Subcutaneous abdominal adipose tissue (tissue), 5 donors: Measurements from ENCODE around the gene TTF2.
"Not testable (repeated sequence)": the region's sequence is repeated elsewhere in the genome, so short reads cannot be mapped to it uniquely, and the experiment has no call there.

ENCODE experiments used
- H3K27ac ChIP-seq: one replicate; pipeline ENCODE4 v1.7.0; 2013; ENCODE audit warnings: low read depth, mild to moderate bottlenecking, inconsistent platforms, low read length, moderate library complexity
- H3K27me3 ChIP-seq, 5 donors: one replicate each; pipeline ENCODE4 v1.7.0; 2013; ENCODE audit warnings: low read length in 5 of 5, inconsistent platforms in 1 of 5; ENCODE audit not compliant: control insufficient read depth in 5 of 5, insufficient read depth in 4 of 5
- H3K36me3 ChIP-seq, 5 donors: one replicate each; pipeline ENCODE4 v1.7.0; 2013; ENCODE audit warnings: low read length in 5 of 5; ENCODE audit not compliant: control insufficient read depth in 5 of 5, insufficient read depth in 5 of 5
- H3K4me1 ChIP-seq, 5 donors: one replicate each; pipeline ENCODE4 v1.7.0; 2013; ENCODE audit warnings: low read length in 5 of 5, mild to moderate bottlenecking in 3 of 5, moderate library complexity in 1 of 5; ENCODE audit not compliant: control insufficient read depth in 5 of 5, insufficient read depth in 5 of 5
- H3K4me3 ChIP-seq, 5 donors: one replicate each; pipeline ENCODE4 v1.7.0; 2013; ENCODE audit warnings: low read length in 5 of 5, low read depth in 1 of 5
- H3K9ac ChIP-seq, 5 donors: one replicate each; pipeline ENCODE4 v1.7.0; 2013; ENCODE audit warnings: low read length in 5 of 5, mild to moderate bottlenecking in 4 of 5, moderate library complexity in 3 of 5
- H3K9me3 ChIP-seq, 5 donors: one replicate each; pipeline ENCODE4 v1.7.0; 2013; ENCODE audit warnings: low read length in 5 of 5; ENCODE audit not compliant: control insufficient read depth in 5 of 5
- donor health status: healthy.
- donor health status: healthy.
- donor health status: healthy.
- donor health status: healthy.
- donor health status: healthy.

TTF2 gene

GRCh38 chr1:117142200-117142599, 82.1 kb downstream of the TTF2 start:
- Histone ChIP-seq H3K36me3 (no peaks in the 10 kb centered on the region), H3K27me3 (peaks cover 0 to 4% (median 0%) of the 10 kb centered on the region in 5 donors), H3K4me3 (no peak overlapping the region), H3K9me3 (no peaks in the 10 kb centered on the region), H3K9ac (no peak overlapping the region), H3K27ac (no peak overlapping the region), H3K4me1 (no peaks in the 10 kb centered on the region)

- no peak overlapping the region for H3K4me3 ChIP-seq
- peaks cover 0 to 4% (median 0%) of the 10 kb centered on the region in 5 donors for H3K27me3 ChIP-seq
- no peaks in the 10 kb centered on the region for H3K36me3 ChIP-seq
- H3K4me1 ChIP-seq, result no peaks in the 10 kb centered on the region
- H3K27ac ChIP-seq, result no peak overlapping the region
- no peak overlapping the region for H3K9ac ChIP-seq
- H3K9me3 ChIP-seq, result no peaks in the 10 kb centered on the region
These were observed 83.0 kb downstream of the TTF2 start for GRCh38 chr1:117143172-117143571.

GRCh38 chr1:117143871-117144270, 83.7 kb downstream of the TTF2 start:
- Histone ChIP-seq H3K4me1 (no peaks in the 10 kb centered on the region), H3K4me3 (no peak overlapping the region), H3K27me3 (peaks cover 0 to 4% (median 0%) of the 10 kb centered on the region in 5 donors), H3K9ac (no peak overlapping the region), H3K9me3 (no peaks in the 10 kb centered on the region), H3K36me3 (no peaks in the 10 kb centered on the region), H3K27ac (no peak overlapping the region)

GRCh38 chr1:117146072-117146471, 85.9 kb downstream of the TTF2 start:
- no peaks in the 10 kb centered on the region for H3K4me1 ChIP-seq
- H3K36me3 ChIP-seq, result no peaks in the 10 kb centered on the region
- no peak overlapping the region for H3K9ac ChIP-seq
- H3K27me3 ChIP-seq, result peaks cover 0 to 4% (median 0%) of the 10 kb centered on the region in 5 donors
- H3K4me3 ChIP-seq, result no peak overlapping the region
- no peaks in the 10 kb centered on the region for H3K9me3 ChIP-seq
- no peak overlapping the region for H3K27ac ChIP-seq

- no peaks in the 10 kb centered on the region for H3K9me3 ChIP-seq
- no peaks in the 10 kb centered on the region for H3K36me3 ChIP-seq
- H3K4me1 ChIP-seq, result no peaks in the 10 kb centered on the region
- no peak overlapping the region for H3K4me3 ChIP-seq
- H3K9ac ChIP-seq, result no peak overlapping the region
- no peak overlapping the region for H3K27ac ChIP-seq
- peaks cover 0 to 4% (median 0%) of the 10 kb centered on the region in 5 donors for H3K27me3 ChIP-seq
These were observed 86.6 kb downstream of the TTF2 start for GRCh38 chr1:117146575-117147340.

GRCh38 chr1:117147341-117147831, 87.3 kb downstream of the TTF2 start:
- H3K9ac ChIP-seq, result no peak overlapping the region
- H3K9me3 ChIP-seq, result no peaks in the 10 kb centered on the region
- H3K36me3 ChIP-seq, result no peaks in the 10 kb centered on the region
- H3K27ac ChIP-seq, result no peak overlapping the region
- H3K27me3 ChIP-seq, result peaks cover 0 to 4% (median 0%) of the 10 kb centered on the region in 5 donors
- H3K4me1 ChIP-seq, result no peaks in the 10 kb centered on the region
- H3K4me3 ChIP-seq, result no peak overlapping the region

- no peak overlapping the region for H3K27ac ChIP-seq
- H3K4me1 ChIP-seq, result no peaks in the 10 kb centered on the region
- no peaks in the 10 kb centered on the region for H3K9me3 ChIP-seq
- H3K27me3 ChIP-seq, result peaks cover 0 to 4% (median 0%) of the 10 kb centered on the region in 5 donors
- H3K36me3 ChIP-seq, result no peaks in the 10 kb centered on the region
- no peak overlapping the region for H3K4me3 ChIP-seq
- no peak overlapping the region for H3K9ac ChIP-seq
These were observed 87.9 kb downstream of the TTF2 start for GRCh38 chr1:117147856-117148588.

GRCh38 chr1:117150316-117150715, 90.2 kb downstream of the TTF2 start:
- Histone ChIP-seq H3K27ac (no peak overlapping the region), H3K4me3 (no peak overlapping the region), H3K9me3 (no peaks in the 10 kb centered on the region), H3K36me3 (no peaks in the 10 kb centered on the region), H3K4me1 (no peaks in the 10 kb centered on the region), H3K9ac (no peak overlapping the region), H3K27me3 (peaks cover 0 to 4% (median 0%) of the 10 kb centered on the region in 5 donors)

GRCh38 chr1:117151305-117151704, 91.2 kb downstream of the TTF2 start:
- not testable (repeated sequence) for H3K9ac ChIP-seq, H3K4me1 ChIP-seq, H3K27ac ChIP-seq, H3K36me3 ChIP-seq, H3K9me3 ChIP-seq, H3K4me3 ChIP-seq, H3K27me3 ChIP-seq
